Fibroblast of pulmonary artery (primary cell): Measurements from ENCODE around the gene ASIC3.

Experiments
- DNase-seq: peaks from one replicate; pipeline ENCODE4 v3.0.0-alpha.2; 2010; ENCODE audit warnings: low read depth
- H3K4me3 ChIP-seq: replicated peaks from 2 replicates; pipeline ENCODE4 v1.5.1; 2011; ENCODE audit warnings: low read depth, mild to moderate bottlenecking, control low read depth, low read length, moderate library complexity
- TF ChIP-seq, protein P1 (sequence below): IDR thresholded peaks from 2 replicates; pipeline ENCODE4 v1.5.1; 2011; ENCODE audit warnings: mild to moderate bottlenecking, control low read depth, low read length, inconsistent platforms; ENCODE audit errors: missing control alignments

Gene ASIC3

DNA sequence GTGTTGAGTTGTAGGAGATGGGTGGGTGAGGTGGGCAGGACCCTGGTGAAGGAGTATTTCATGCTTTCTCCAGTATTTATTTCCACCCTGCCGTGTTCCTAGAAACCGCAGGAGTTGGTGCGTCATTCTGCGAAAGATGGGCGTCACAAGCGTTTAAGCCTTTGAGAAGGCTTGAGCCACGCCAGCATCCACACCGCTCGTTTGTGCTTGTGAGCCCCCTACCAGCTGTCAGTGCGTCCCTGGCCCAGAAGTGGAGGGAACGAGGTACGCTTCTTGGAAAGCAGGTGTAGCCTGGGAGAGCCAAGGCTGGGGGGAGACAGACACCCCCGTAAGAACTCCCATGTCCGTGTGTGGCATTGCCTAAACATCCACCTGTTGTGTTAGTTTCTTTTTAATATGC, 43.7 kb downstream of the ASIC3 start:
- no peak overlapping the region for H3K4me3 ChIP-seq
- TF ChIP-seq, protein P1, sequence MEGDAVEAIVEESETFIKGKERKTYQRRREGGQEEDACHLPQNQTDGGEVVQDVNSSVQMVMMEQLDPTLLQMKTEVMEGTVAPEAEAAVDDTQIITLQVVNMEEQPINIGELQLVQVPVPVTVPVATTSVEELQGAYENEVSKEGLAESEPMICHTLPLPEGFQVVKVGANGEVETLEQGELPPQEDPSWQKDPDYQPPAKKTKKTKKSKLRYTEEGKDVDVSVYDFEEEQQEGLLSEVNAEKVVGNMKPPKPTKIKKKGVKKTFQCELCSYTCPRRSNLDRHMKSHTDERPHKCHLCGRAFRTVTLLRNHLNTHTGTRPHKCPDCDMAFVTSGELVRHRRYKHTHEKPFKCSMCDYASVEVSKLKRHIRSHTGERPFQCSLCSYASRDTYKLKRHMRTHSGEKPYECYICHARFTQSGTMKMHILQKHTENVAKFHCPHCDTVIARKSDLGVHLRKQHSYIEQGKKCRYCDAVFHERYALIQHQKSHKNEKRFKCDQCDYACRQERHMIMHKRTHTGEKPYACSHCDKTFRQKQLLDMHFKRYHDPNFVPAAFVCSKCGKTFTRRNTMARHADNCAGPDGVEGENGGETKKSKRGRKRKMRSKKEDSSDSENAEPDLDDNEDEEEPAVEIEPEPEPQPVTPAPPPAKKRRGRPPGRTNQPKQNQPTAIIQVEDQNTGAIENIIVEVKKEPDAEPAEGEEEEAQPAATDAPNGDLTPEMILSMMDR: no peak
- no peak for DNase-seq

DNA sequence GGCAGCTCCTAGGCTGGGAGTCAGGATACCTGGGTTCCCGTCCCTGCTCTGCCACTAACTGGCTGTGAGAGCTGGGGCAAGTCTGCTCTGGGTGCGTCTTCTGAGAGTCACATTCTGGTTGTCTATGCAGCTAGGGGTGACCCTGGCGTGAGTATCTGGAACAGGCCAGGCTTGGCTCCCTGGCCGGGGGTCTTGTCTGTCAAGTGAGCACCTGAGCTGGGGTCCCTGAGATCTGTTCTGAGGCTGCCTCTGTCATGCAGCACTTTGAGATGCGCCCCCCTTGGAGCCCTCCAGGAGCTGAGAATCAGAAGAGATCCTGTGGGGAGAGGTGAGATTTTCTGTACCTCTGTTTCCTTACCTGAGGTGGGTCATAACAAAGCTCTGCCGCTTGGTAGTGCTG, 45.4 kb downstream of the ASIC3 start:
- no peak overlapping the region for H3K4me3 ChIP-seq
- DNase-seq: no peak
- TF ChIP-seq, protein P1: no peak

DNA sequence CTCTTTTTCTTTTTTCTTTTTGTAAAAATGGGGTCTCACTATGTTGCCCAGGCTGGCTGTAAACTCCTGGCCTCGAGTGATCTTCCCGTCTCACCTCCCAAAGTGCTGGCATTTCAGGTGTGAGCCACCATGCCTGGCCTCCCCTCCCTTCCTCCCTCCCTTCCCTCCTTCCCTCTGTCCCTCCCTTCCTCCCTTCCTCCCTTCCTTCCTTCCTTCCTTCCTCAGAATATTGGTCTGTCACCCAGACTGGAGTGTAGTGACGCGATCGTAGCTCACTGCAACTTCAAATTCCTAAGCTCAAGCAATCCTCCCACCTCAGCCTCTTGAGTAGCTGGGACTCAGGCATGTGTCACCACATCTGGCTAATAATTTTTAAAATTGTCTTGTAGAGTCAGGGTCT, 46.3 kb downstream of the ASIC3 start:
- TF ChIP-seq, protein P1: no peak
- no peak for DNase-seq
- no peak overlapping the region for H3K4me3 ChIP-seq

DNA sequence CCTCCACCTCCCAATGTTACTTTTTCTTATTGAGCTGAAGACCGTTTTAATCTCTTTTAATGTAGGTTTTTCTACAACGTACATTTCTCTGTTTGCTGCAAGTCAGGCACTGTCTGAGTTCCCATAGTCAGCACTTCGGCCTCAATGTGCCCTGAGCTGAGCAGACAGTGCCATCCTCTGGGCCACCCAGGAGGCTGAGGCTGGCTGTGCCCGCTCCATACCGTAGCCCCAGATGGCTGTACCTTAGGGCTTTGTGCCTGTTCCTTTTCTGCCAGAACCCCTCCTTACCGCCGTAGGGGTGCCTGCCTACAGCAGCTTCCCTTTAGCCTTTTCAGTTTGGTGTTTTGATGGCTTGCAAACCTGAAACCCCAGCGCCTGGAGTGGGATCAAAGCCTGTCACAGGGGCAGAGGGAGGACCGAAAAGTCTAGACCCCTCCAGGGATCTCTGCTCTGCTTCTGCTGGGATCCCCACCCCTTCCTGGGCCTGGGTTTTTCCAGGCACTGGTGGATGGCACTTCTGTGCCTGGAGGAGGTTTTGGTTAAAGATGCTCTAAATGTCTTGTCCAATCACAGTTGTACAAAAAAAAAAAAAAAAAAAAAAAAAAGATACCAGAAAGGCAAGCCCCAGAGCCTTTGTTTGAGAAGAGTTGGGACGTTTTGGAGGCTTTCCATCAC, 46.9 kb downstream of the ASIC3 start:
- TF ChIP-seq, protein P1: no peak
- DNase-seq: no peak
- H3K4me3 ChIP-seq: no peak overlapping the region

DNA sequence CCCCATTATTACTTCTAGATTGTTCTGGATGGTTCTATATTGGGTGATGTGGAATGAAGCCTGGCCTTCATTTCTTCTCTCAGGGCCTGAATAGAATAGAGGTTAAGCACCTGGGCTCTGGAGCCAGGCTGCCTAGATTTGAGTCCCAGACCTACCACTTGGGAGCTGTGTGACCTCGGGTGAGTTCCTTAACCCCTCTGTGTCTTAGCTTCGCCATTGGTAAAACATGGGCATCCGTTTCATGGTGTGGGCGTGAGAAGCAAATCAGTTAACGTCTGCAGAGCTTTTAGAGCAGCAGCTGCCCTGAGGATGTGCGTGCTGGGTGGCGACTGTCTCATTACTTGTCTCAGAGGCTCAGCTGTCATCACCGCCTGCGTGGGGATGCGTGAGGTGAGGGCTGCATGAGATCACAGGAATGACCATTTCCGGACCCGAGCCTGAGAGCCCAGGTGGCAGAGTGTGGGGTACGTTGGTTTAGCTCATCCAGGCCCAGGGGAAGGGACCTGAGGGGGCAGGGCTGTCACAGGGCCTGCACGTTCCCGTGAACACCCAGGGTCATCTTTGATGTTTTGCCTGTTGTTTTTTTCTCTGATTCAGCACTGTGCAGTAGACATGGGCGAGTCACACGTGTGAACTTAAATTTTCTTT, 47.6 kb downstream of the ASIC3 start:
- TF ChIP-seq, protein P1: no peak
- DNase-seq: no peak
- no peak overlapping the region for H3K4me3 ChIP-seq

DNA sequence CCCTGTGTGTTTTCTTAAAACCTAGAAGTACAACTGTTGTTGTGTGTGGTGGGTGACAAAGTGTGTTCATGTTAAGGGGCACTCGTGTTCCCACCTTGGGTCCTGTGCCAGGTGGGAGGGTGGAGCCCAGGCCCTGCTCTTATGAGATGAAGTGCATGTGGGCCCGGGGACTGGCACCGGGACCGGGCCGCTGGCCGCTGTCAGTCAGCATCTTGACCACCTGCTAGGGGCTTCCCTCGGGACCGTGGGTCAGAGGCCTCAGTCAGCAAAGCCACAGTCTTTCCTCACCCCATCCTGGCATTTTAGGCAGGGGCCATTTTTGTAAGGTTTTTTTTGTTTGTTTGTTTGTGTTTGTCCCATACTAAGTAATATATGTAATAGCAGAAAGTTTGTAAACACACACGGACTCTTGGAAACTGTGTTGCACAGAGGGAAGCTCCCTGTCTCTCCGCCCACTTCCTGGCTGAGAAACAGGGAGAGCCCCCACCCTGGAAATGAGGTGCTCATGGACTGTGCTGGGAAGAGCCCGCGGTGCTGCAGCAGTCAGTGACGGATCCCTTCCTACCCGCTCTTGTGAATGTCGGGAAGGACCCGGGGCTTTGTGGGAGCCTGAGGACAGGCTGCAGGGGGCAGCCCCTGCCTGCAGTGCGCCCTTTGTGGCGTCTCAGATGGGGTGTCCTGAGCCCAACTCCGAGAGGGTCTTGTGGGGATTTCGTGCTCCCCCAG, 51.3 kb downstream of the ASIC3 start:
- H3K4me3 ChIP-seq: no peak overlapping the region
- TF ChIP-seq, protein P1: no peak
- no peak for DNase-seq
